Left ventricle myocardium inferior (tissue), 1 donor: ENCODE data around the gene DOCK4. TPM values are rescaled to one million over a fixed set of nuclear protein-coding genes. Genes with fewer than 3 reads are reported as not detected.
"Not testable (repeated sequence)": the region's sequence is repeated elsewhere in the genome, so short reads cannot be mapped to it uniquely, and the experiment has no call there.

Experiments used
- DNase-seq: peaks from one replicate; pipeline ENCODE4 v3.0.0-alpha.2; 2020
- H3K27ac ChIP-seq: fragments of 200-600 bp; replicated peaks from 2 replicates; pipeline ENCODE4 v1.8.0; 2021
- H3K27me3 ChIP-seq: fragments of 200-600 bp; 2 replicates; pipeline ENCODE4 v1.8.0; 2021; ENCODE audit warnings: low read depth
- H3K36me3 ChIP-seq: fragments of 200-600 bp; 2 replicates; pipeline ENCODE4 v1.8.0; 2021
- H3K4me1 ChIP-seq: fragments of 200-600 bp; 2 replicates; pipeline ENCODE4 v1.8.0; 2021
- H3K4me3 ChIP-seq: fragments of 200-600 bp; 2 replicates; pipeline ENCODE4 v1.8.0; 2021; ENCODE audit warnings: mild to moderate bottlenecking, moderate library complexity
- H3K9me3 ChIP-seq: fragments of 200-600 bp; replicated peaks from 2 replicates; pipeline ENCODE4 v1.8.0; 2021
- CTCF ChIP-seq: fragments of 200-600 bp; IDR thresholded peaks from 2 replicates; pipeline ENCODE4 v1.8.0; 2021; ENCODE audit warnings: antibody characterized with exemption, mild to moderate bottlenecking, borderline replicate concordance
- intact Hi-C: fragments of 100-400 bp; cut with micrococcal nuclease; formaldehyde crosslinking; loops from one replicate; pipeline ENCODE4 v1.11.0; 2022
- total RNA-seq: library from RNA; stranded (reverse); fragmentation: NEBNext Ultra II Directional; extraction: Animal tissue kit (Norgen Biotek cat#: 25700); gene quantifications from one replicate; pipeline ENCODE4 v1.2.1, GENCODE V29; 2021
- donor health status: DM: no; HTN: yes; CAD: no; lungs with severe emphysema.

Gene DOCK4
- total RNA-seq, 1 donor from 2014 or later, result 15.2 TPM

DNA sequence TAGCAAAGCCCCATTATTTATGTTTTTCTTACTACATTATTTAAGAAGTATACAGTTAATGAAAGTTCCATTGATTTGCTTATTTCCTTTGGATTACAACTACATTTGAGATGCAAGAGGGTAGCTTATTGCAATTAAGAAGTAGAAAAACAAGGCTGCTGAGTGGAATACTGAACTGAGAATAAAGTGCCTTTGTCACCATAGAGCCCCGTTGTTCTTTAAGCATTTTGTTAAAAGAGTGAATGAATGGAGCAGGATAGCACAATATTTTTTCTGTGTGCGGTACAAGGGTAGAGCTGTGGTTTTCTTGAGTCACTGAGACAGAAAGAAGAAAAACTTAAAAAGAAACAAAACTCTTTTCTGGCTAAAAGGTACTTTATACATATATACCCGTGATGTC, 45.9 kb upstream of the DOCK4 start:
- intact Hi-C loops, result no loop called here
- DNase-seq, result no peak
- H3K27me3 ChIP-seq, result no peaks in the 10 kb centered on the region
- H3K4me1 ChIP-seq, result peaks cover 22% of the 10 kb centered on the region
- H3K36me3 ChIP-seq, result no peaks in the 10 kb centered on the region
- no peak overlapping the region for H3K4me3 ChIP-seq
- no peaks in the 10 kb centered on the region for H3K9me3 ChIP-seq
- TF ChIP-seq CTCF, result no peak
- H3K27ac ChIP-seq, result no peak overlapping the region

GRCh38 chr7:112249967-112250366, 43.8 kb upstream of the DOCK4 start:
- H3K9me3 ChIP-seq, H3K27me3 ChIP-seq, H3K36me3 ChIP-seq, intact Hi-C loops, H3K4me3 ChIP-seq, DNase-seq, H3K27ac ChIP-seq: not testable (repeated sequence)
- peaks cover 16% of the 10 kb centered on the region for H3K4me1 ChIP-seq

- peaks cover 10% of the 10 kb centered on the region for H3K4me1 ChIP-seq
- H3K36me3 ChIP-seq, result no peaks in the 10 kb centered on the region
- no peaks in the 10 kb centered on the region for H3K27me3 ChIP-seq
- no peak overlapping the region for H3K27ac ChIP-seq
- no peaks in the 10 kb centered on the region for H3K9me3 ChIP-seq
- no peak overlapping the region for H3K4me3 ChIP-seq
- TF ChIP-seq CTCF, result no peak
- DNase-seq, result no peak
- intact Hi-C loops, result no loop called here
Measured at GRCh38 chr7:112248598-112248997, 42.4 kb upstream of the DOCK4 start.

GRCh38 chr7:112238852-112239610, 32.8 kb upstream of the DOCK4 start:
- intact Hi-C loops, result no loop called here
- no peak overlapping the region for H3K4me3 ChIP-seq
- no peaks in the 10 kb centered on the region for H3K27me3 ChIP-seq
- peaks cover 4% of the 10 kb centered on the region for H3K4me1 ChIP-seq
- H3K27ac ChIP-seq, result no peak overlapping the region
- H3K9me3 ChIP-seq, result peaks cover 8% of the 10 kb centered on the region
- no peak for DNase-seq
- TF ChIP-seq CTCF, result no peak
- H3K36me3 ChIP-seq, result no peaks in the 10 kb centered on the region

DNA sequence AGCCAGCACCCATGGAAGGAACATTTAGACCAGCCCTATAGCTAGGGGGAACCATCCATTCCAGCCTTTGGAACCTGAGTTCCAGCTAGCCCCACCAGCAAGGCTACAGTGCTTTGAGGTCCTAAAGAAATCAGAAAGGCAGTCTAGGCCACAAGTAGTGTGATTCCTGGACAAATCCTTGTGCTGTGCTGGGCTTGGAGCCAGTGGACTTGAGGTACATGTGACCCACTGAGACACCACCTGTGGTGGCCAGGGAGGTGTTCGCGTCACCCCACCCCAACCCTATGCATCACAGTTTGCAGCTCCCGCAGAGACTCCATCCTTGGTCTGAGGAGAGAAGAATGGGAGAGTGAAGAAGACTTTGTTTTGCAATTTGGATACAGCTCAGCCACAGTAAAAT, 32.1 kb upstream of the DOCK4 start:
- no peak for TF ChIP-seq CTCF
- H3K4me3 ChIP-seq, result no peak overlapping the region
- intact Hi-C loops, result no loop called here

GRCh38 chr7:112236597-112236996, 30.4 kb upstream of the DOCK4 start:
- TF ChIP-seq CTCF, result no peak

More for the DNA sequence above, 32.1 kb upstream of the DOCK4 start:
- DNase-seq, result no peak
- Histone ChIP-seq H3K9me3 (peaks cover 7% of the 10 kb centered on the region), H3K27me3 (no peaks in the 10 kb centered on the region), H3K27ac (no peak overlapping the region), H3K36me3 (no peaks in the 10 kb centered on the region), H3K4me1 (peaks cover 11% of the 10 kb centered on the region)

More at GRCh38 chr7:112236597-112236996, 30.4 kb upstream of the DOCK4 start:
- Histone ChIP-seq H3K27ac (no peak overlapping the region), H3K4me1 (peaks cover 26% of the 10 kb centered on the region), H3K27me3 (no peaks in the 10 kb centered on the region), H3K36me3 (no peaks in the 10 kb centered on the region), H3K9me3 (no peaks in the 10 kb centered on the region), H3K4me3 (no peak overlapping the region)
- intact Hi-C loops, result no loop called here
- DNase-seq, result no peak
